Fibroblast of villous mesenchyme (primary cell): ENCODE data around the gene OR6C74. TPM values are rescaled to one million over a fixed set of nuclear protein-coding genes. Genes with fewer than 3 reads are reported as not detected.

Experiments used
- DNase-seq: peaks from one replicate; pipeline ENCODE4 v3.0.0-alpha.2; 2010; ENCODE audit warnings: low read depth
- H3K4me3 ChIP-seq: 2 replicates; pipeline ENCODE4 v1.5.1; 2011; ENCODE audit warnings: low read depth, mild to moderate bottlenecking, low read length
- CTCF ChIP-seq: IDR thresholded peaks from 2 replicates; pipeline ENCODE4 v1.5.1; 2012; ENCODE audit warnings: low read depth, mild to moderate bottlenecking, low read length; ENCODE audit not compliant: insufficient read depth
- total RNA-seq: library from RNA; depleted of rRNA; stranded (reverse); fragments of >200 nt; gene quantifications from 2 replicates; pipeline ENCODE4 v1.2.3, GENCODE V29; 2012

OR6C74 gene
- not detected in 2 replicates for total RNA-seq

- TF ChIP-seq CTCF, result no peak
- H3K4me3 ChIP-seq, result no peak within 1 kb of the TSS
- DNase-seq, result no peak
Measured at GRCh38 chr12:55244309-55244708, at the start of gene OR6C74. TSS of gene OR6C74 (plus strand) at chr12:55244609. CDS start at chr12:55247288, 2,679 bp downstream.

- DNase-seq, result no peak
- no peak for TF ChIP-seq CTCF
- no peak within 1 kb of the TSS for H3K4me3 ChIP-seq
Measured at GRCh38 chr12:55220725-55221124, 23.7 kb upstream of the OR6C74 start, which contains the start of gene OR10A7. TSS of gene OR10A7 (plus strand) at chr12:55221025. CDS start at chr12:55221025, 0 bp downstream.

DNA sequence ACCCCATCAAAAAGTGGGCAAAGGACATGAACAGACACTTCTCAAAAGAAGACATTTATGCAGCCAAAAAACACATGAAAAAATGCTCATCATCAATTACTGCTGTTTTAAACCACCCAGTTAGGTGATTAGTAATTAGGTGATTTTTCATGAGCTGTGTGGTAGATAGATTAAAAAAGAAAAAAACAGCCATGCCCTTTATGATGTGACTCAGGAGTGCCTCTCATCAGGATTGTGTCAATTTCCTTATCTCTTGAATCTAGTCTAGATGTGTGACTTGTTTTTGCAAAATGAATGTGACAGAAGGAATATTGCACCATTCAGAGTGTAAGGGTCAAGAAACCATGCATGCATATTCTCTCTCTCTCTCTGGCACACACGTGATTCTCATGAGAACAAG is 17.9 kb upstream of the OR6C74 start:
- DNase-seq, result no peak
- TF ChIP-seq CTCF, result no peak
- no peak overlapping the region for H3K4me3 ChIP-seq

DNA sequence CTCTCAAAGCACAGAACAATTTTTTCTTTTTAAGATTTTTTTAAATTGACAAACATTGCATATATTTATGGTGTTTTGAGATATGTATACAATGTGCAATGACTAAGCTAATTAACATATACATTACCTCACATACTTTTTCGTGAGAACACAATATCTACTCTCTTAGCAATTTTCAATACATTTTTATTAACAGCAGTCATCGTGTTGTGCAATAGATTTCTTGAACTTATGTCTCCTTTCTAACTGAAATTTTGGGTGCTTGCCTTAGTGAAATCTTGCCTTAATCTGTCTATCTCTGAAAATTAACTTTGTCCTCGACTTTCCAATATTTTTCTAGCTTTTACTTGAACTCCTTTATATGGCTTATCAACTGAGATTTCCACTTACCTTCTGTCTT is 16.8 kb upstream of the OR6C74 start:
- no peak for TF ChIP-seq CTCF
- no peak for DNase-seq

GRCh38 chr12:55246159-55246558 is 1.8 kb downstream of the OR6C74 start:
- no peak for TF ChIP-seq CTCF
- H3K4me3 ChIP-seq, result no peak overlapping the region
- no peak for DNase-seq

More for the DNA sequence above, 16.8 kb upstream of the OR6C74 start:
- no peak overlapping the region for H3K4me3 ChIP-seq

DNA sequence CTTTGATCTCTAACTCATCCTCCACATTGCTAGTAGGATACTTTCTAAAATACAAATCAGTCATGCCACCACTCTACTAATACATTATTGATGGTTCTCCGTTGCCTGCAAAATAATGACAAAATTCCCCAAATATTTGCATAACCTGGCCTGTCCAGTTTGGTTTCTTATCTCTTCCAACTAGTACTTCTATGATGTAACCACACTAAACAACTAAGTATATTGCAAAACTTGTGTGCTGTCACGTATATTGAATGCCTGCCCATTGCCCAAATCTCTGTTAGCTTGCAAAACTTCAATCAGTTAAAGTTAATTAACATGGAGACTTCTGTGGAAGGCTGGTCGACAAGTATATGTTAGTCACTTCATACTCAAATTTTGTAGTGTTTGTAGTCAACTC is 6.5 kb downstream of the OR6C74 start:
- DNase-seq, result no peak
- no peak overlapping the region for H3K4me3 ChIP-seq
- no peak for TF ChIP-seq CTCF

GRCh38 chr12:55253281-55253680 is 8.9 kb downstream of the OR6C74 start:
- no peak for DNase-seq
- H3K4me3 ChIP-seq, result no peak overlapping the region
- TF ChIP-seq CTCF, result no peak
